GM21576 (cell line): ENCODE data around the gene ARHGEF4.

Experiments used
- ATAC-seq: cut with Tn5 transposase; IDR thresholded peaks from one replicate; pipeline ENCODE4 v1.9.1; 2021; ENCODE audit warnings: mild to moderate bottlenecking, moderate library complexity; ENCODE audit not compliant: unreplicated experiment

ARHGEF4 gene

DNA sequence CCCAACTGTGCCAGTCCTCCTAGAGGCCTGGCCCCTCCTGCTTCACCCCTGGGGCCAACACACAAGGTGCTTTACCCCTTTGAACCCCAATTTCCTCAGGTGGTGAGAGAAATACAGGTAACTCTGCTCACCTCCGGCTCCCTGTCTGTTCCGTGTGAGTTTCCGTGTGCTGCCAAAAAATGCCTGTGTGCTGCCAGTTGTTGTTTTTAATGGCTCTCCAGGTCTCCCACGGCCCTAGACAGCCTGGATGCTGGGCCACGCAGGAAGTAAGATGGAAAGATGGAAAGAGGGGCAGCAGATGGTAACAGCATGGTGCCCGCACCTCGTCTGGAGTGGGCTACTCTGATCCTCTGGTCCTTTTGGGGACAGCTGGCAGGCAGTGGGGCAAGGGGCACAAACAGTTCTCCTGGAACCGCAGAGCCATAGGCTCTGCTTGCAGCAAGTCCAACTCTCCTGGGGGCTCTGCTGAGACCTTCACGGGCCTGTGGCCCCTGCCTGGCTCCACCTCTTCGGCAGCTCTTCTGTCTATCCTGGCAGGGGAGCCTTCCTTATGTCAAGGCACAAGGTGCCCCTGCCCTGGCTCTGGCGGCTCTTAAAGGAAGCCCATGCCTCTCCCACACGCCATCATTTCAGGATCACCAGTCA lies 4.3 kb upstream of the ARHGEF4 start:
- ATAC-seq = no peak

DNA sequence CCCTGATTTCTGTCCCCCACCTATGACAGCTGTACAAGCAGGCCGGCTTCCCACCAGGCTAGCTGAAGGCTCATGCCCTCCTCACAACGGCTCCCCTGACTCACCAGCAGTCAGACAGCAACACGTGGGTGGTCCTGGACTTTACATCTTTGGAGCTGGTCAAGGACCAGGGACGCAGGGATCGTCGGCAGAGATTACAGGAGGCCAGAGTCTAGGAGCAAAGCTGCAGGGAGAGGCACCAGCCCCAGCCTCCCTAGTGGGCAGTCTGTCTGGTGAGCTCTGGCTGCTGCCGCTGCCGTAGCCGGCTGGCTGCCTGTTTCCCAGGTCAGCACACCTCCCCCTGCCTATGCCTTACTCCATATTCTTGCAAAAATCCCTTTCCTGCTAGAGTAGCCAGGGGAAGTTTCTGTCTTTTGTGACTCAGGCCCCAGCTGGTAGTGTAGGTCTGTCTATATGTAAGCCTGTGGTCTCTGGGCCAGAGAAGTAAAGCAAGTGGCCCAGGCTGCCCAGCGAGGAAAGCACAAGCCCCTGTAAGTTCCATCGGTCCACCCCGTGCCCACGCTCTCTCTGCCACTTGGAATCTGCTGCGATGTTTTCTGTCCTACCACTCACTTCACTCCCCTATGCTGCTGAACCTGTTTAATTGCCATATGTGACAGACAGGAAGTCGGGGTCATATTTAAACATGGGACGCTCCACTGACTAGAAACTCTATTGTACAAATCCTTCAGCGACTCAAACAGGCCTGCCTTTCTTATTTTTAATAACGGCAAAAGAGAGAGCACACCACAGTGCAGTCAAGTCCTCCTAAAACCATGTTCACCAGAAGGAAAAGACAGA lies 2.4 kb upstream of the ARHGEF4 start:
- ATAC-seq = no peak

DNA sequence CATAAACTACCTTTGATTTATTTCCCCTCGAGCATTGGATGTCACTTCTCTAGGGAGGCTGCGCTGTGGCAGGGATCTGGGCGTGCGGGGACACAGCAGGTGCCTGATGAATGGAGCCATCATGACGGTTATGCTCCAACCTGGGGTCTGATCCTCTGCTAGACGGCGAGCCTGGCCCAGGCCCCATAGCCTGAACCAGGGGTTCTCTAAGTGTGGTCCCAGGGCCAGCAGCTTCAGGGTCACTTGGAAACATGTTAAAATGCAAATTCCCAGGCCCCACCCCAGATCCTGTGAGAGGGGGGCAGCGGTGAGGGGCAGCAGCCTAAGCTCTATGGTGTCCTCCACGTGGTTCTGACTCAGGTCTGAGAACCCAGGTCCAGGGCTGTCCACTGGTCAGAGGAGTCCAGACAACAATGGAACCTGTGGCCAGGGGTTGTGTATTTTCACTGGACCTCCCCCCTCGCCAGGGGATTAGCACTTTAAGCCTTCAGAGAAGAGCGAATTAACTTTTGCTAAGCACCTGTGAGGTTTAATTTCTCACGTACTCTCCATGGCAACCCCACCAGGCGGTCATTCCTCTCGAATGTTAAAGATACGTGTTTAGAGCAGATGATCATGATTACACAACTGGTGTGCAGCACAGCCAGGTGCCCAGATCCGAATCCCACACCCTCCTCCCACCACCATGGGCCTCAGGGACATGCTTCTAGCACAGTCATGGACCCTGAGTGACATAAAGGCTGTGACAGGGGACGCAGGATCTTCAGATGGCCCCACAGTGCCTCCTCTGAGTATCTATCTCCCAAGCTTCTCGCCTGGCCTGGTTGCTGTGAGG lies 1.6 kb upstream of the ARHGEF4 start:
- ATAC-seq = no peak

DNA sequence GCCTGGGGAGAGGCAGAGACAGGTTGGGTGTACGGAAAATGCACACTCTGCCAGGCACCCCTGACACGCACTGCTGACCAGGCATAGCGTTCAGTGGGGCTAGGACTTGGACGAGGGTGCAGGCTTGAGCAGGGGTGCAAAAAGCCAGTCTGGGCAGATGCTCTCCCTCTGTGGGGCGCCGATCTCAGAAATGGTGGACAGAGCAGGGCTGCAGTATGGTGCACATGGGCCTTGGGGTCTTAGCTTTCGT lies 1.0 kb upstream of the ARHGEF4 start:
- ATAC-seq = no peak

DNA sequence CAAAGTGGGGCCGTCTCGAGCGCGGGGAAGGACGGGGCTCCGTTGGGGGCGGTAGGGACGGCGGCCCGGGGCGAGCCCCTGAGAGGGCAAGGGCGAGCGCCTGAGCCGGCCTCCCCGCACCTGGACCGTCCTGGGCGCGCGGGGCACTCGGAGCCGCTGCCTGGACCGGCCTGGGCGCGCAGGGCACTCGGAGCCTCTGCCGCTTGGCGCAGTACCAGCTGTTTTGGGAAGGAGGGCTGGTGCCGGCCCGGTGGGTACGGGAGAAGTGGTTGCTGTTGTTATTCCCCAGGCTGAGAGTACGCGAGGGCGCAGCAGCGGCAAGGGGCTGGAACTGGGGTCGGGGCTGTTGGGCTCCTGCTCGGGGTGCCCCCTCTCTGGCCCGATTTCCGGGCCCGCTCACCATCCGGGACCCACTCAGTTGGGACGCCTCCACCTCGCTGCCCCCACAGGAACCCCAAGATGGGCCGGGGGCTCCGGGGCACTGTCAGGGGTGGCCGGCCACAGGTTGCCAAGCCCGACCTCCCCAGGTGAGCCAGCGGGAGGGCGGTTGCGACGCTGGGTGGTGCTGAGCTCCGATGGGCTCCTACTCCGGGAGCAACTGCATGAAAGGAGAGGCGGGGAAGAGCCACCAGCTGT lies 579 bp downstream of the ARHGEF4 start:
- no peak for ATAC-seq

DNA sequence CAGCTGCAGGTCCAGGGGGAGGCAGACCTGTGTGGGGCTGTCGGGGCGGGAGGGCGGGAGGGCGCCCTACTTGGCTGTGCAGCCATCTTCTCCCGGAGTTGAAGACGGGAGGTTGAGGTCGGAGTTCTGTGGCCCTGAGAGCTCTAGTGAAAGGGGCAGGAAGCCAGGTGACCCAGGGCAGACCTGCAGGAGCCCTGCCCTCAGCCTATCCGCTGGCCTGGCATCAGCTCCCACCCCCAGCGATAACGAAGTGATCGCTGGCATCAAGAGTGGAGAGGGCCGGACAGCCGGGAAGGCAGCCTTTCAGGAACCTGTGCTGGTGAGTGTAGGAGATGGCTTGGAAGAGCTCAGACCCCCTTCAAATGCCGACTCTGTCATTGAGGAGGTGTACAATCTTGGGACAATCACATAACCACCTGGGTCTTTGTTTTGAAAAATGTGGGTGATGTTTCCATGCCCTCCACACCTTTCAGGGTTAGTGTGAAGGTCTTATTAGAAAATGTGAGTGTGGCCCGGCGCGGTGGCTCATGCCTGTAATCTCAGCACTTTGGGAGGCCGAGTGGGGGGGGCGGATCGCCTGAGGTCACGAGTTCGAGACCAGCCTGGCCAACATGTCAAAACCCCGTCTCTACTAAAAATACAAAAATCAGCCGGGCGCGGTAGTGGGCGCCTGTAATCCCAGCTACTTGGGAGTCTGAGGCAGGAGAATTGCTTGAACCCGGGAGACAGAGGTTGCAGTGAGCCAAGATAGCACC lies 1.3 kb downstream of the ARHGEF4 start:
- ATAC-seq = no peak

DNA sequence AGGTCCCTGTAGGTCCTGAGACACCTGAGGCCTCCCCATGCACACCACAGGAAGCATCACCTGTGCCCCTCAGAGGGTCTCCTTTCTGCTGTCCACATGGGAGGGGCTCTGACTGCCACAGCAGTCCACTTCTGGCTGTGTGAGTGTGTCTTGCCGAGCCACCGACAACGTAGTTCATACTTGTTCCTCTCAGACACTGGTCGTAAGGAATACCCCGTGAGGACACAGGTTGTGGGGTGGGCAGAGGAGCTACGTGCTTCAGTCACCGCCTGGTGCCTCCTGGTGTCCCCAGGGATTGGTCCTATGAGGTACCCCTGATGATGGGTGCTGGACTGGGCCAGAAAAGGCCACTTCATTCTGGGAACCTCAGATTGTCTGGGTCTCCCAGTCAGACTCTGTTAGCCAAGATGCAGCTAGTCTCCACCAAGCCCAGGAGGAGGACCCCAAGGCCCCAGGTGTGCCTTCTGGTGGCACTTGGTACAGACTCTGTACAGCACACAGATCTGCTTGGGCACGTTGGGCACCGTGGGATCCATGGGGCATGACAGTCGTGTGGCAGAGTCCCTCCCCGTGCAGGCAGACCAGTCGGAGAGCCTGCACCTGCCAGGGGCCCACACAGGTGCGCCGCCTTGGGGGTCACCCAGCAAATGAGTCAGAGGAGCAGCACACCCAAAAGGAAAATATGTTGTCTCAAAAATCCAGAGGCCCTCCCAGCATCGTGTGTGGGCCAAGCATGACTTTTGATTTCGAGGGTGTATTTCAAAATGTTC lies 2.5 kb downstream of the ARHGEF4 start:
- ATAC-seq = no peak

DNA sequence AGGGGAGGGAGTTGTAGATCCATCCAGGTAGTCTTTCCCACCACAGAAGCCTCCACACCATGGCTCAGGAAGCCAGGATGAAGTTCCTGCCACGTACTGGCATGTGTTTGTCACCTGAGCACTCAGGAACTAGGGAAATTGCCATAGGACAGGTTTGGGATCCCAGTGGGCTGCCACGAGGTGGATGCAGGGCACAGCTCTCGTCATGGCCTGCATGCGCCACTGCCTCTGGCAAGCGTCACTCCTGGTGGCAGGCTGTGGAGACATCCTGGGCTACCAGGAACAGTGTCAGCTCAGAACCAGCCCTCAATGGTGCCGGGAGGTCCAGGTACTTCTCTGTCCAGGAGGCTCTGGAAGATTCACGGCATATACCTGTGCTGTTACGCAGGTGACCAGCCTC lies 3.8 kb downstream of the ARHGEF4 start:
- no peak for ATAC-seq

DNA sequence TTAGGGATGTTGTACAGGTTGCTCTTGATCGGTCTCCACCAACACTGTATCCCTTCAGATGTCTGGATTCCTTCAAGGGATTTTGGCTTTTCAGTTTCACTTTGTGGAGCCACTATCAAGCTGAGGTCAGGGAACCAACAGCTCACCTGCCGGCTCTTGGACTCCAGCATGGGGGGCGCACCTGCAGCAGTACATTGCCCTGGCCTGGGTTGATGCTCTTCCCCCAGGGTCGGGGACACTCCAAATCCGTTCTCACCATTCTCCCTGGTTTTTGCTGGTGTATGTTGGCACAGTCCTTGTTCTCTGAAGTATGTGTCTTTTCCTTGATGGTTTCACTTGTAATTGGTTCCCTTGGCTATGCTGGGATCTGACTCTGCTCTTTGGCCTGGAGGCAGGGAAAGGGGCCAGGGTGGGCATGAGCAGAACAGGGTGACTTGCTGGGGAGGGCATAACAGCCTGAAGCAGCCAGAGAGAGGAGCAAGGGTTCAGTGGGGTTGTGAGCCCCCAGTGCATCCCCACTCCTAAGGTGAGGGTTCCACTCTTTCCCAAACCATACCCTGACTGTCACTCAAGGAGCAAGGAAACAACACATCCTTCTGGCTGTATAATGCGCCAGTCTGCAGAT lies 5.1 kb downstream of the ARHGEF4 start:
- no peak for ATAC-seq

DNA sequence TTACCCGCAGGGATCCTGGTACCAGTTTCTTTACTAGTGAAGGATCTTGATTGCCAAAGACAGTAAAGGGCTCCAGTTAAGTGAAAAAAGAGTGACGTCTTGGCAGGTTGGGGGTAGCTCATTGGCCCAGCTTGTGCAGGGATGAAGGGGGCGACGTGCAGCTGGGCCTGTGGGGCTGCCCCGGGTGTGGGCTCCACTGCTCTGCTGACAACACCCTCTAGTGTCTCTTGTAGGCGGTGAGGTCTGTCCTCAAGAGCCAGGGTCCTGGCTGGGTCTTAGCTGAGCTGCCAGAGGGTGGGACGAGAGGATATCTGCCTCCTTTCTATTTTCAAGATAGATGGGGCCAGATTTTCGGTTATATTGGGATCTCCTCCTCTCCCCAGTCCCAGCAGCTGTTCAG lies 6.1 kb downstream of the ARHGEF4 start:
- no peak for ATAC-seq

DNA sequence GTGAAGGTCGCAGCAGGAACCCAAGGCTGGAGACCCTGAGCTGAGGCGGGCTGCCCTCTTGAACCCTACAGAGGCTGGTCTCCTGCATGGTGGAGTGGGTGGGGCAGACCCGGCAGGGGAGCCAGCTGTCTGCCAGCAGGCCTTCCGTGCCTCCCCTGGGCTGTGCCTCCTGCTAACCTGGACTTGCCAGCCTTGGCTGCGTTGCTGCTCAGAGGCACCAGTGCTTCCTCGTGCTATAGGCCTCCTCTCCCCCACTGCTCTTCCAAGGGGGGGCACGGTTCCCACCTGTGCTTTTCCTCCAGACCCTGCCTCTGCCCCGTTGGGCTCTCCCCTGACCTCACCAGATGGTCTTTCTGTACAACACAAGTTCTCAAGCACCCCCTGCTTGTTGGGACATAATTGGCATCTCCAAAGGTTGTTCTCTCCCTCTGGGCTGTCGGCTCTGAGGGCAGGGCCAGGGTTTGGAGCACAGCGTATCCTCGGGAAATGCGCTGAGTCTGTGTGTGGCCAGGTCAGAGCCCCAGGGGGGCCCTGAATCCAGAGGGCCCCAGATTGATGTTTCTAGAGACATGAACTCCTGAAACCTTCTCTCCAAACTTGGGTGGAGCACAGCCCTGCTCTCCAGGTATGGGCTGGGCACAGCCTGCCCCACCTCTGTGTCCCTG lies 6.7 kb downstream of the ARHGEF4 start:
- no peak for ATAC-seq

DNA sequence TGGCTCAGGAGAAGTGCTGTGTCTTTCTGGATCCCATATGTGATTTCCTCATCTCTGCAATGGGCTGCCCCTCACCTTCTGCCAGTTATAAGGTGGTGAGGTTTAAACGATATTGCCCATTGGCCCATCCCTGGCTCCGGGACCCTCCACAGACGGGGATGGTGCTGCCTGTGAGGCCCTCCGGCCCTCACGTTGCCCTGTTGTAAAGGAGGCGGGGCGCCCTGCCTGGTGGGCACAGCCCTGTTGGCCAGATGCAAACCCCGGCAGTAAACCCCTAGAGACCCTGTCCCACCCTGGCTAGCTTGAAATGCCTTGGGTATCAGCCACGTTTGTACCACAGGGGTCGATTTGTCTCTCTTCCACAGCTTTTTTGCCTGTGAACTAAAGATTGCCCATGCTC lies 7.4 kb downstream of the ARHGEF4 start:
- no peak for ATAC-seq

DNA sequence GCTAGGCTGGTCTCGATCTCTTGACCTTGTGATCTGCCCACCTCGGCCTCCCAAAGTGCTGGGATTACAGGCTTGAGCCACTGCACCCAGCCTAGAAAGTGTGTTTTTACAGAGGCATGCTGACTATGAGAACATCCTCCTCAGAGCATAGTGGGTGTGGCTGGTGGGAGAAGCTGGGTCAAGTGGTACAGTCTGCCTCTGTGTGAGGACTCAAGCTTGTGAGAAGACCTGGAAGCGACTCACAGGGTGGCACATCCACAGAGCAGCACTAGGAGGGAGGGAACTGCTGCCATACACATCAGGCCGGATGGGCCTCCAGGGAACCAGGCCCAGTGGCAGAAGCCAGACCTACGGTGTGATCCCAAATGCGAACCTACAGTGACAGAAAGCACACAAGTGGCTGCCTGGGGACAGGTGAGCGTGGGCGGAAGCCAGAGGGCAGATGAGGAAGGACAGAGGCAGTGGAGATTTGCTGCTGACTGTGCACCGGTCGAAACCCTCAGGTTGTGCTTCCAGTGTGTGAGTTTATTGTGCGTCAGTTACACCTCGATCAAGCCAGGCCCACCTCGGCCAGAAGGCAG lies 8.9 kb downstream of the ARHGEF4 start:
- ATAC-seq = no peak

DNA sequence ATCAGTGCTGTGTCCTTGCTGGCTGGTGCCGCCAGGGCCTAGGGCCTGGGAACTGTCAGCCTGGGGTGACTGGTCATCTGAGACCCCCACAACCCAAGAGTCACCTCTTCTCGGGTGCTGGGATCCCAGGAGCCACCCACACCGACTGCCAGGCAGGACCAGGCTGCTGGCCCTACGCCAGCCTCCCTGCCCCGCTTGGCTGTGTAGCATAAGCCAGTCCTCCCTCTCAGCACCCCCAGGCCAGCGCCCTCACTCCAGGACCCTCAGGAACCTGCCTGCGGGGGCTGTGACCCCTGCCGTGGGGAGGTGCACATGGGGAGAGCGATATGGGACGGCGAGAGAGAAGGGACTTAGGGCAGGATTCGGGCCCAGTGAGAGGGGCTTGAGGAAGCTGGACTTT lies 9.5 kb downstream of the ARHGEF4 start:
- ATAC-seq = no peak

DNA sequence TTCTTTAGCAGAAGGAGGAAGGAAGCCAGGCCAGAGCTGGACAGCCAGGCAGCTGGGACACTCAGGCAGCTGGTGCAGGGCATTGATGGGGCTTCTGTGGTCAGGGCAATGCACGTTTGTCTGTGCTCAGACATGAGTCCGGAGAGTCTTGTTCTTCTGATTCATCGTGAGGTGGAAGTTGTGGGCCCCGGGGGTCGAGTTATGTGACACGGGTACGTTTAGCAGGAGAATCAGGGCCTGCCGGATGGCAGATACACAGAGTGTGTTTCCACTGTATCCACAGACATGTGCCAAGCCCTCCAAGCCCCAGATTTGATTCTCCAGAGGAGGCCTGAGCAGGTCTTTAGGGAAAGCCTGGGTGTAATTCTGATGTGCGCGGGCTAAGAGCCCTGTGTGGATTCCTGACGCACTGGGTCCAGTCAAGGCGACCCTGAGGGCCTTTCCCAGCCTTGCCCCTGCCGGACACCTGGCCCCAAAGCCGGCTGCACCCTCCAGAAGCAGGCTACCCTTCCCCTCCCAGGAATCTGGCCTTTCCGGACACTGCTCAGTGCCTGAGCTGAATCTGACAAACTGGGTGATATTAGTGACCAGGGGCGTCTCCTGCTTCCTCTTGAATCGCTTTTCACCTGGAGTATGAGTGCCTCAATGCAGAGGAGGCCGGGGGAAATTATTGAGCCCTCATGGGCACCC lies 10.1 kb downstream of the ARHGEF4 start:
- ATAC-seq = no peak

DNA sequence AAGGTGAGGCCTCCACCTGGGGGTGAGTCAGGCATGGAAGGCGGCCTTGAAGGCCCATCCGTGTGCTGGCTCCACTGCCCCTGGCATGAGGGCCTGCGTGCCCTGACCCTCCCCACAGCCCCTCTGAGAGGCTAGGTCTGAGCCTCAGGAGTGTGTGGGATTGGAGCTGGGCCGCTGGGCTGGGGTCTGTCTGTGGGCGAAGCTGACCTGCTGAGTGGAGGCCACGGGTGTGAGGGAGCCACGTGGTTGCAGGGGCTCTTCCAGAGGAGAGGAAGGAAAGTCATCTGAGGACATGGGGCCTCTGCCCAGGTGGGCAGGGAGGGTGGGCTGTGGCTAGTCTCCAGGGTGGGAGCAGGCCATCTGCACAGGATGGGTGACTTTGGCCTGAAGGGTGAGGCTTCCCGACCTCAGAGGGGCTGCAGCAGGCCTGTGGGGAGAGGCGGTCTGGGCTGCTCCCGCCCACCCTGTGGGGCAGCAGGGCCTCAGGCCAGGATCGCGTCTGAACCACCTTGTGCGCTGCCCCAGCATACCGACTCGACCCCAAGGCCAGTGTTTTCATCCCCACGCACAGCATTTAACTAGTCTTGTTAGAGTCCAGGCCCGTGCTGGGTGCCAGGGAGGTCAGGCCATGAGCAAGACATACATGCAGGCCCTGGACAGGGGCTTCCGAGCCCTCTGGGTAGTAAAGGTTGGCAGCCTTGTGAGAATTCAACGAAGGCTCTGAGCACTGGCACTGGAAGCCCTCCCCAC lies 11.2 kb downstream of the ARHGEF4 start:
- ATAC-seq = no peak

DNA sequence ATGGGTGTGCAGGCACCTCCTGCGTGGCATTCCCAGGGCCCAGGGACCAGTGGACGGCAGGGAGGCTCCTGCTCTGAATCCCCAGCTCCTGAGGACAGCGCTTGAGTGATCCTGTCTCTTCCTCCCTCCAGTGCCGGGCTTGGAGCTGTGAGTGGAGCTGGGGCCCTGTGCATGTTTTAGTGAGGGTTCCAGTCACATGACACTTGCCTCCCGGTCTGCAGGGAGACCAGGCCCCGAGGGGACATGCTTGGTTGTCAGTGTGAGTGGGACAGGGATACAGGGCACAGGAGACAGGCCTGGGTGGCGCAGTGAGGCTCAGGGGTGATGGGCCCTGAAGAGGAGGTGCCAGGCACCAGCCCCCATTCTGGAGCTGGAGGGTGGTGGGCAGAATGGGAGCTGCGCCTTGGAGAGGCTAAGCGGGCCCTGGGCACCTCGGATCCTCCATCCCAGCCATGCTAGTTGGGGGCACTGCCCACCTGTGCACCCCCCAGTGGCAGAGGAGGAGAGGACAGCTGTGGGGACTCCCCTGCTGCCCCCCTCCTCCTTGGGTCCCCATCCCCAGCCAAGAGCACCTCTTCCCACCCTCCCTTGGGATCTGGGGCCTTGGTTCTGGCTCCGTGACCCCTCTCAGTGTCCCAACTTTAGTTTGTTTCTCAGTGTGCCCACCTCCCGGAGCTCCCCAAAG lies 12.0 kb downstream of the ARHGEF4 start:
- ATAC-seq = no peak
